ENCODE data around the gene TDRD10.
A peak's percentile ranks its signal among the peaks of the same experiment; 100 is the strongest.
"Not testable (repeated sequence)": the region's sequence is repeated elsewhere in the genome, so short reads cannot be mapped to it uniquely, and the experiment has no call there.

Gene TDRD10

GRCh38 chr1:154479764-154480421 lies 22.1 kb upstream of the TDRD10 start:
- peak; percentile 61 for DNase-seq

DNA sequence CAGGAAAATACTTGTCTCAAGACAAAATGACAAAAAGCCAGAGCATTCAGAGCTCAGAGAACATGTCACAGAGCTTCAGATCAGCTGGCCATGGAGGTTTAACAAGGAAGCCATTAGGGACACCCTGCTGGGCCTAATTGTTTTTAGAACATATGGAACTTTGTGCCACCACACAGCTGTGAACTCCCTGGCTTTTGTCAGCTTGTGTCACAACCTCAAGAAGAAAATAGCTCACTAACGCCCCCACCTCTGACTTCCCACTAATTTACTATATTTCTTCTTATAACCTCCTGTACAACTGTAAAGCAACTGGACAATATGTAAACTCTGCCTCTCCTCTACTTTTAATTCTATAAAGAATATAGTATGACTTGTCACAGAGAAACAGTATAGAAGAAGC lies 21.0 kb upstream of the TDRD10 start:
- DNase-seq = no peak

DNA sequence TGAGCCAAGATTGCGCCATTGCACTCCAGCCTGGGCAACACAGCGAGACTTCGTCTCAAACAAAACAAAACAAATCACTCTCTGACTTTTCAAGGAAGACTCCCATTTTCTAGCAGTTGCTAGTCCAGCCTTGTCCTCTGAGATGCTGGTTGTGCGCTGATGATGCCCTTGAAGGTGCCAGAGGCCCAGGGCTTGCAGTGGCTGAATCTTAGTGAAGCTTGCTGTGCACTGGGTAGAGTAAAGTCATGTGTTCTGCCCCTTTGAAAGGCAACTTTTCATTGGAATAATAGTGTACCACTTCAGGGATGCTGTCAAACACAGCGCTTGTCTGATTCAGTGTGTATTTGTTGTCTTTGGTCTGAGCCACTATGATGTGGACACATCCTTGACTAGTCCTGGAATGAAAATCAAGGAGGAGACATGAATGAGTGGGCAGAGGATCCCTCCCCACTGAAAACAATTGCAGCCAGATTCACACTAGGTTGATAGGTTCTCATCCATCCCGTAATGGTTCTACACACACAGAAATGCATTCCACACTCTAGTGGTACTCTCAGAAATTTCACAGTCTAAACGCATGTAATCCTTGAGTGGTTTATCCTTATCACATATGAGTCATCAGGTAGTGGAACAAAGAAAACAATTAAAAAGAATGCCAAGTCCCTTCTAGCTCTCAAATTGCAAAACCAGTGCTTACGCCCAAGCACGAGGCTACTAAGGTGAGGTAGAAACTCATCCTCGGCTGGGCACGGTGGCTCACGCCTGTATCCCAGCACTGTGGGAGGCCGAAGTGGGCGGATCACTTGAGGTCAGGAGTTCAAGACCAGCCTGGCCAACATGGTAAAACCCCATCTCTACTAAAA lies 17.8 kb upstream of the TDRD10 start:
- DNase-seq = no peak

DNA sequence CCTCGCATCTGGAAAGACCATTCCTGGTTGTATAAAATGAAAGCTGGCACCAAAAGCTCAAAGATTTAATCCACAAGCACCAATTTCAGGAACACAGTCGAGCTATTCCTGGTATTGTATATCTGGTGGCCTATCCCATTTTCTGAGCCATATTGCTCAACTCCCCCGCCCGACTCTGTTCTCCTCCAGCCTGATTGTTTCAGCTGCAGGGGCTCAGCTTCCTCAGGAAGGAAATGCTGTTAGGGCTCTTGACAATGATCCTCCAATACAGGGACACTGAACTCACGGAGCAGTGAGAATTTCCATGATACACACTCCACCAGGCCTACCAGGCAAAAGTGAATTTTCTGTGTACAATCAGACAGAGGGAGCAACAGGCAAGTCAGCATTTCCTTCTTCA lies 16.9 kb upstream of the TDRD10 start:
- no peak for DNase-seq

DNA sequence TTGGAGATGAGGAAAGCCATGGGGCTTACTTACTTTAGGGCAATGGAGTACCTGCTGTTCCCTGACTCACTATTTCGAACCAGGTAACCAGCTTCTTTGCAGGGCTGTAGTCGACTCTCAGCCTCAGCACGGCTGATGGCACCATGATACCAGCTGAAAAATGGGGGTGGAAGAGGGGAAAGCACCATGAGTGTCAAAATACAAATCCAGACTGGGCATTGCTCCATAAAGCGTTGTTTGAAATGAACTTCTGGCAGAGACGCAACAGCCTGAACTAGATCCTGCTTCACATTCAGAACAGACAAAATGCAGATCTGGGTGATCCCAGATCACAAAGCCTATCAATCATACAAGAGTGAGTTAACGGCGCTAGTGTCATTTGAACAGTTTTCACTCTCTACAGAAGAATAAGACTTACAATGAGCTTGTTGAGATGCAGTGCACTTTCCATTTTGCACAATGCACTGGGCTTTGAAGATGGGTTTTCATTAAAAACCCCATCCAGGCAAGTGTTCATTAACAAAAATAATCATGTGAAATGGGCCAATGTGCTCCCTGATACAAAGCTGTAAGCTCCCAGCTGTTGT lies 16.0 kb upstream of the TDRD10 start:
- DNase-seq = no peak

GRCh38 chr1:154486756-154487155 lies 15.3 kb upstream of the TDRD10 start:
- not testable (repeated sequence) for DNase-seq

DNA sequence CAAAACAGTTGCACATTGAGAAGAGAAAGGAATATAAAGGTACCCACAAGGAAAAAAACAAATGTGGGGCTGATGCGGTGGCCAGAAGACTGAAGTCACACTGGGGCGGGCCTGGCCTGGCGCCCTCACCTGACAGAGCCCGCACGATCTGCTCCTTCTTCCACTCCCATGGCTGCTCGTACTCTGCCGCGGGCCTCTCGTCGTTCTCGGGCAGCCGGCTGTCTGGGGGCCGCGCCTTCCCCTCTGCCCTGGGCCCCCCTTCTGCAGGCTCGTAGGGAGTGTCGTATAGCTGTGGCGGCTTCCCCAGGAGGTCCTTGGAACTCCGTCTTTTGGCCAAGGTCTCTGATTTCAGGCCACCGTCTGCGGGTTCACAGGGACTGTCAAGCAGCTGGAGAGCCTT lies 13.1 kb upstream of the TDRD10 start:
- DNase-seq = no peak

- no peak for DNase-seq
Measured at GRCh38 chr1:154489695-154490274, 12.2 kb upstream of the TDRD10 start.

- no peak for DNase-seq
Measured at GRCh38 chr1:154490317-154490716, 11.7 kb upstream of the TDRD10 start.

GRCh38 chr1:154492115-154492514 lies 9.9 kb upstream of the TDRD10 start:
- no peak for DNase-seq

DNA sequence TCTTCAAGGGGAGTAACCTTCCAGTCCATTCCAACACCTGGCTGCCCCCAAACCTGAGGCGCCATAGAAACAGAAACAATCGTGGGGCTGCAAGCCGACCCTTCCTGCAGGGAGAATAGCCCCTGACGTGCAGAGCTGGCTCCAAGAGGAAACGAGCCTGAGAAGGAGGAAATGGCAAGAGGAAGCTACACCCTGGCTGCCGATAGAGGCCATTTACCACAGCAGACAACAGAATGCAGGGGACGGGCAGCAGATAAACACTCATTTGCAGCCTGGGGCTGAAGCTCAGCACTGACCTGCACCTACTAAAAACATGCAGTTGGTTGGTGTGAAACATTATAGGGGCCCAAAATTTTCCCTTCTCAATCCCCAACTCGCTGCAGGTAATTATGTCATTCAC lies 8.7 kb upstream of the TDRD10 start:
- DNase-seq = peak; percentile 11

DNA sequence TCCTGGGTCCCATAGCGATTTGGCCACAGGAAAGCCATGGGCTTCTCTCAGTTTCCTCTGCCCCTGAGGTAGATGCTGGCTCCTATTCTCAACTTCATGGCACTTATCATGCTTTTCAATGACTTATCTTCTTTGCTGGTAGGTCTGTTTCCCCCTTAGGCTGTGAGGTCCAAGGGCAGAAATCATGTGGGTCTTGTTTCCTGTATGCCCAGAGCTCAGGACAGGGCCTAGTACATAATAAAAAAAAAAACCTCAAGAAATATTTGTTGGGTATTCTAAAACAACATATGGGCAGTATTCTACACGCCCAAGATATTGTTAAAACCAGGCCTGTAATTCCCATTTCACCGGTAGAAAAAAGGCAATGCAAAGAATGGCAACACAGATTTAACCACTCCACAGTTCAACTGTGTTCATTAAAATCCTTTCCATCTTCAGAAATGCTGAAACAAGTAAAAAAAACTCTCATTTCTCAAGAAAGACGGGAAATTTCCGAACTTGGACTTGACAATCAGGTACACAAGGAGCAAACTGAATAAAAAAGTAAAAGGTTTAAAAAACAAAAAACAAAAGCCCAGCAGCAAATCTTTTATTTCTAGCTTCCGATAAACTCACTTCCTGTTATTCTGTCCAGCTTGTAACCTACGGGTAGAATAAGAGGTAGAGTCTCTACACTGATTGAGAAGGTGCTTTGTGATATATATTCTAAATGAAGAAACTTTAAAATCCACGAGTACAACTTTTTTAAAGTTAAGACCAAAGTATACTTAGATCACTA lies 6.3 kb upstream of the TDRD10 start:
- no peak for DNase-seq

- DNase-seq = no peak
Measured at GRCh38 chr1:154496383-154496782, 5.6 kb upstream of the TDRD10 start.

GRCh38 chr1:154497026-154497806 lies 4.8 kb upstream of the TDRD10 start:
- peak; percentile 15 for DNase-seq

DNA sequence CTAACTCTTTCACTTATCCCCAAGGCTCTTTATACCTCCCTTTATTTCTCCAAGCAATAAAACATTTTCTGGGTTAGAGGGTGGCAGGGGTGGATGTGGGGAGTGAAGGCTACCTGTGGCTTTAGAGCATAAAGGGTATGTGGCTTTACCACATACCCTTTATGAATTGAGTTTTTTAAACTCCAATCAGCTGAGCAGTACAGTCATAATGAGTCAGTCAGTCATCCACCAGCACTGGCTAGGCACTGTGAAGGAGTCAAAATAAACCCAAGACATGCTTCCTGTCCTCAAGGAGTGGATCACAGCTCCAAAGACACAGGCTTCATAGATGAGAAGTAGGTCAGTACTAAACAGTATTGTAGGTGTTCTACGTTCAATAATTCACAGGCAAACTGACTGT lies 2.6 kb upstream of the TDRD10 start:
- peak; percentile 15 for DNase-seq

DNA sequence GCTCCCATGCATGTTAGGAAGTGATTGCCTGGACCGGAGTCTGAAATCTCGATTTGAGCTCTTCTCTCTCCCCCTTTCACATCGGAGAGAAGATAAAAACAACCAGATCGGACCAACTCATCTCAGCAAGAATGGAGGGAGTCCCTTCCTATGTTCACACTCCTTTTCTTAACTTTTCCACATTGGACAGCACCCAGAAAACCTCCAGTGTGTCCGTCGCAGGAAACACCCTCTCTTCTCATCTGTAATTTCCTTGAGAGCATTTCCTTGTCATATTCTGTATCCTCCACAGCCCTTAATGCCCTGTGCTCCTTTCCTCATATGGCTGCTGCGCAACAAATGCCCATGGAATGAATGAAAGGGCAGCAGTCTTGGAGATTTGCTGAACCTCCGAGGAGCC lies 1.5 kb upstream of the TDRD10 start:
- DNase-seq = no peak

DNA sequence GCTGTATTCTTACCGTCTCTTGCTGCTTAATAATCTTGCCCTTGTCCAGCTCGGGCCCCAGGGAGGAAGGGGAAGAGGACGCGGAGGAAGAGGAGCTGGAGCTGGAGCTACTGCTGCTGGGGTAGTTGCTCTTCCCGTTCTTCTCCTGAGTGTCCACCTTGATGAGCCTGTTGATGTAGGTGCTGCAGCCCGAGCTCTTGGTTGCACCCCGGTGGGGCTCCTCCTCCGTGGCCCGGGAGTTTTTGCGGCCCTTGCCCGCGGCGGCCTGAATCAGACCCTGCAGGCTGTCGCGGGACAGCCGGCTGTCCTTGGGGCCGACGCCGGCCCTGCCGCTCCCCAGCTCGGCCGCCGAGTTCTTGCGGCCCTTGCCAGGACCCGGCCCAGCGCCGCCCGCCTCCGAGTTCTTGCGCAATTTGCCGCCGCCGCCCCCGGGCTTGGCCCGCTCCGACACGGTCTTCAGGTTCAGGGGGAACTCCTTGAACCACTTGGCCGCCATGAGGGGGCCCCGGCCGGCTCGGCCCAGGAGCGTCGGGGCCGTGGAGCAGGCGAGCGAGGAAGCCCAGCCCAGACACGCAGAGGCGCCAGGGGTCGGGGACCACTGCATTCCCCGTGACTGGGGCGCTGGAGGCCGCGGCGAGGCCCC lies 475 bp upstream of the TDRD10 start:
- DNase-seq = peak; percentile 7

DNA sequence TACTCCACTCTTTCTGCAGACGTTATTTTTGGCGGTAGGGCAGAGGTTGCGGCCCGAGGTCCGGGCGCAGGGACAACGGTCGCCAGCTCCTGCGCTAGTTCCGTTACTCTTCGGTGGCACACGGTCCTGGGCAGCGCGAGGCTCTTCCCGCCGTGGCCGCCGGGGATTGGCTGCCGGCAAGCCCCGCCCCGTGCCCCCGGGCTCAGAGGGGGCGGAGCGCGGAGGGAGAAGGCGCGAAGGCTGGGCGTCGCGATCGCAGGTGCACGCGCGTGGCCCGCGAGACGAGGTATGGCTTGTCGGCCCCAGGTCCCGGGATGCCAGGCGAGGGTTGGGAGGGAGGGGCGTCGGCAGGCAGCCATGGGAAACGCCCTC lies 711 bp downstream of the TDRD10 start:
- peak; percentile 13 for DNase-seq

- DNase-seq = no peak
Measured at GRCh38 chr1:154503898-154504297, 1.9 kb downstream of the TDRD10 start.

- DNase-seq = no peak
Measured at GRCh38 chr1:154512760-154513159, 10.7 kb downstream of the TDRD10 start.

DNA sequence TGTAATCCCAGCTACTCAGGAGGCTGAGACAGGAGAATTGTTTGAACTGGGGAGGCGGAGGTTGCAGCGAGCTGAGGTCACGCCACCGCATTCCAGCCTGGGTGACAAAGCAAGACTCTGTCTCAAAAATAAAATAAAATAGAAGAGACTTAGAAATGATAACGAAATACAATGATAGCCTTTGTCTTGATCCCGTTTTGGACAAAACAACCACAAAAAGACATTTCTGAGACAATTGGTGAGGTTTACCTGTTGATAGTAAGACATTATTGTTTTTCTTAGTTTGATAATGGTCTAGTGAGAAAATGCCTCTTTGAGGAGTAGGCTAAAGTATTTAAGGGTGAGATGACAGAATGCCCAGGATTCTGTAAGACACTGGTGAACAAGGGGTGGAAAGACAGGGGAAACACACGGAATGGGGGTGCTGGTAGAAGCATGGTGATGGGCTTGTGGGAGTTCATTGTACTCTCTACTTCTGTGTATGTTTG lies 12.1 kb downstream of the TDRD10 start:
- no peak for DNase-seq

Data from stimulated activated CD4-positive, alpha-beta T cell treated with anti-CD3 and anti-CD28 coated beads, Interleukin-15, amount 100 ng/mL, for 24 hours (primary cell).